Adipocyte (in vitro differentiated cells): ENCODE results near the gene SUFU.

Experiments used
- DNase-seq: peaks from one replicate; pipeline ENCODE4 v3.0.0-alpha.2; 2015; ENCODE audit warnings: low read depth
- H3K27me3 ChIP-seq: replicated peaks from 2 replicates; pipeline ENCODE4 v1.7.0; 2013; ENCODE audit warnings: mild to moderate bottlenecking, low read length, moderate library complexity; ENCODE audit not compliant: control insufficient read depth, insufficient read depth
- H3K36me3 ChIP-seq: 2 replicates; pipeline ENCODE4 v1.7.0; 2013; ENCODE audit warnings: low read length, mild to moderate bottlenecking, moderate library complexity; ENCODE audit not compliant: control insufficient read depth, insufficient read depth, severe bottlenecking
- H3K4me1 ChIP-seq: 2 replicates; pipeline ENCODE4 v1.7.0; 2013; ENCODE audit warnings: mild to moderate bottlenecking, low read length, moderate library complexity; ENCODE audit not compliant: control insufficient read depth, insufficient read depth
- H3K4me3 ChIP-seq: 2 replicates; pipeline ENCODE4 v1.7.0; 2013; ENCODE audit warnings: mild to moderate bottlenecking, low read length, moderate library complexity
- H3K9ac ChIP-seq: 2 replicates; pipeline ENCODE4 v1.7.0; 2013; ENCODE audit warnings: mild to moderate bottlenecking, low read length, moderate library complexity
- H3K9me3 ChIP-seq: 2 replicates; pipeline ENCODE4 v1.7.0; 2013; ENCODE audit warnings: mild to moderate bottlenecking, low read length, moderate library complexity; ENCODE audit not compliant: control insufficient read depth

The SUFU gene

DNA sequence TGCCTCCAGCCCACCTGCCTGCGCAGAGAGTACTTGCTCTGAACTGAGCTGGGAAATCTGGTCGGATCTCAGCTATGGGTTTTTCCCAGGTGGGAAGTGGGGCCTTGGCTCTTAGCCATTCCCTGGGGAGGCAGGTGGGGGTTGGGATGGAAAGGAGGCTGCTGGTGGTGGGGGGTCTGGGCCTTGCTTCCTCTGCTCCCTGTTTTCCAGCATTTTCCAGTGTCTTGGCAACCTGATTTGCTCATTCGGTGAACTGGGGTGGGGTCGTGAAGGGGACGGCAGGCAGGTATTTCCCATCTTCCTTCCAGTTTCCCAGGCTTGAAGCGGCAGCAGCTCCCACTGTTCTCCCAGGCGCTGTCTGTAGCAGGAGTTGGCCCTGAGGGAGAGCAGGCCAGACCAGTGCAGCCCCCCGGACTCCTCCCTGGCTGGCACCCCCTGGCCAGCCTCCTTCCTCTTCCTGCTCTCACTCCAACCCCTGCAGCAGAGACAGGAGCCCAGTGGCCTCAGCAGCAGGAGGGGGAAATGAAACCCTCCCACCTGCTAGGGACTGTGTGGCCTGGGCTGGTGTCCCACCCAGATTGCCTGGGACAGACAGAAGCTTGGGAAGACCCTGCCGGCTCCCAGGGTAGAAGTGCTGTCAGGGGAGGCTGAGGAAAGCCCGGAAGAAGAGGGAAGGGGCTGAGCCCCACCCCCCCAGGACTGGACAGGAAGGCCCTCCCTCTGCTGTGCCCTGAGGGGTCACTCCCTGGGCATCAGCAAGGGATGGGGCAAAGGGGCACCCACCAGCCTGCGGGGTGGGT, 147.1 kb downstream of the SUFU start:
- H3K36me3 ChIP-seq, result peaks cover 42% of the 10 kb centered on the region
- no peaks in the 10 kb centered on the region for H3K27me3 ChIP-seq
- no peaks in the 10 kb centered on the region for H3K9me3 ChIP-seq
- DNase-seq, result no peak
- H3K9ac ChIP-seq, result peak overlapping the region; percentile 54
- H3K4me3 ChIP-seq, result peak overlapping the region; percentile 100
- H3K4me1 ChIP-seq, result peaks cover 52% of the 10 kb centered on the region

DNA sequence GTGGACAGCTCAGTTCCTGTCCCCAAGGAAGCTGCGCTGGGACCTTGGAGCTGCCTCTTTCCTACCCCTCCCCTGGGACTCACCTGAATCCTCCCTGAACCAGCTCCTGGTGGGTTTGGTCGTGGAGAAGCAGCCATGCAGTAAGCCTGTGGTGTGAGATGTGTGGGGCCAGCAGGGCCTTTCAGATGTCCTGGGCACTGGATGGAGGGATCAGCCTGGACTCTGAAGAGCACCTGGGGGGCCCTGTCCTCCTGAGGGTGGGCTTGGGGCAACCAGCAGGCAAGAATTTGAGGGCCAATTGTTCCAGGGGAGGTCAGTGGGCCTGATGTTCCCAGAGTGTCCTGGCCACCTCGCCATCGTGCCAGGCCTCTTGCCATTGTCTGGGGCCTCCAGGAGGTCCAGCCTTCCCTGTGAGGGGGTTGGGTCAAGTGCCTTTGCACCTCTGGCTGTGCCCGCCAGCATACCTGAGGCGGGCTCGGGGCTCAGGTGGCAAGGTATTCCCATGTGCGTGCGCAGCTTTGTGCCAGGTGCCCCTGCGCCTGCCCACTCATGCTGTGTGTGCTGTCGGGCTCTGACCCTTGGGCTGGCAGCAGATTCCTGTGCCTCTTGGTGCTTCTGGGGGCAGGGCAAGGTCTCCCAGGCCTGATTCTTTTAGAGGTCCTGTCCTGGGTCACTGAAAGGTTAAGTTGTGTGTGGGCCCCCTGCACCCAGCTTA, 147.8 kb downstream of the SUFU start:
- no peaks in the 10 kb centered on the region for H3K27me3 ChIP-seq
- peaks cover 52% of the 10 kb centered on the region for H3K4me1 ChIP-seq
- no peak overlapping the region for H3K4me3 ChIP-seq
- peaks cover 50% of the 10 kb centered on the region for H3K36me3 ChIP-seq
- peak overlapping the region; percentile 15 for H3K9ac ChIP-seq
- no peak for DNase-seq
- no peaks in the 10 kb centered on the region for H3K9me3 ChIP-seq

DNA sequence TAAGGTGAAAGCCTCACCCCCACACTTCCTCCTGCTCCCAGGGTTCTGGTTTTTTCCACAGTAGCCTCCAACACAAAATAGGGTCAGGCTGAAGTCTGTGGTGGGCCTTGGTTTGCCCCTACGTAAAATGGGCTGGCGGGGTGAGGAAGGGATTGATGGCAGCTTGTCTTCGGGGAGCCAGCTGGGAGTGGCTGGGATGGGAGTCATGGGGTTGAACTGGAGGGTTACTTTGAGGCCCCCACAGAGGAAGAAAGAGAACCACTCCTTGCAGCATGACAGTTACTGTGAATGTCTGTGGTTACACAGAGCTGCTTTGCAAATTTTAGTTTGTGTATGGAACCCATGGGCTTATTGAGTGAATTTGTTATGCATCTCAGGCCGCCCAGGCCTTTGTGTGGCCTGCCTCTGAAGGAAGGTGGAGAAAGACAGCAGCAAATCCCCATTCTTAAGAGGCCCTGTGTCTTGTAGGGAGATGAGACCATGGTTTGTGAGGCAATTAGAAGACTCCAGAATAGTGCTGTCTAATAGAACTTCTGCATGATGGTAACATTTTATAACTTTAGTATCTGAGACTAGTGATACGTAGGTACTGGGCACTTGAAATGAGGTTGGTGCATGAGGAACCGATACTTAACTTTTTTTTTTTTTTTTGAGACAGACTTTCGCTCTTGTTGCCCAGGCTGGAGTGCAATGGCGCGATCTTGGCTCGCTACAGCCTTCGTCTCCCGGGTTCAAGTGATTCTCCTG, 148.6 kb downstream of the SUFU start:
- Histone ChIP-seq H3K4me3 (no peak overlapping the region), H3K36me3 (peaks cover 57% of the 10 kb centered on the region), H3K4me1 (peaks cover 50% of the 10 kb centered on the region)

DNA sequence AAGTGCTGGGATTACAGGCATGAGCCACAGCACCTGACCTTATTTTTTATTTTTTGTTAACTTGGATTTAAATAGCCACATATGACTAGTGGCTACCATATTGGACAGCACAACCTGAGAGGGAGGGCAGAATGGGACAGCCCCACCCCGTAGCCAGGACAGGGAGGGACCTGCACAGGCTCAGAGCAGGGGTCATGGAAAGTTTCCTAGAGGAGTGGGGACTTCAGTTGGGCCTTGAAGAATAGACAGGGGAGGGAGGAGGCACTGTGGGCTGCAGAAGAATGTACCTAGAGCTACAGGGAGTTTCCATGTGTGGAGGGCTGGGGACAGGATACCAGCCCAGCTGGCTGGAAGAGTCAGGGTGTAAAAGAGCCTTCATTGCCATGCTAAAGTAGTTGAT, 149.3 kb downstream of the SUFU start:
- Histone ChIP-seq H3K9me3 (no peaks in the 10 kb centered on the region), H3K36me3 (peaks cover 63% of the 10 kb centered on the region), H3K27me3 (no peaks in the 10 kb centered on the region), H3K9ac (no peak overlapping the region), H3K4me1 (peaks cover 43% of the 10 kb centered on the region), H3K4me3 (no peak overlapping the region)
- DNase-seq, result no peak

More for the DNA sequence above, 148.6 kb downstream of the SUFU start:
- H3K9ac ChIP-seq, result peak overlapping the region; percentile 15
- H3K9me3 ChIP-seq, result no peaks in the 10 kb centered on the region
- no peaks in the 10 kb centered on the region for H3K27me3 ChIP-seq
- DNase-seq, result no peak

DNA sequence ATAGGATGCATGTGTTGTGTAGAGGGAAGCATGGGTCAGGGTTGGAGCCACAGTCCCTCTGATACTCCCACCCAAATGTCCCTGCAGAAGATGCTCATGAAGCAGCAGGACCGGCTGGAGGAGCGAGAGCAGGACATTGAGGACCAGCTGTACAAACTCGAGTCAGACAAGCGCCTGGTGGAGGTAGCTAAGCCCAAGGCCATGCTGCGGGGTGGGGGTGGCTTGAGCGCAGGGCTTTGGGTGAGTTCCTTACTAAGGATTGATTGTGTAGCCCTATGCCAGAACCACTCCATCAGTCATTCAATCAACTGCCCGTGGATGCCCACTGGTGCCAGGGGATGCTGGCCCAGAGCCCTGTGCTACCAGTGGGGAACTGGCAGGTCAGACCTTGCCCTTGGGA, 150.8 kb downstream of the SUFU start:
- DNase-seq, result no peak
- Histone ChIP-seq H3K4me1 (peaks cover 28% of the 10 kb centered on the region), H3K9ac (no peak overlapping the region), H3K4me3 (no peak overlapping the region), H3K9me3 (no peaks in the 10 kb centered on the region), H3K36me3 (peaks cover 74% of the 10 kb centered on the region), H3K27me3 (no peaks in the 10 kb centered on the region)

DNA sequence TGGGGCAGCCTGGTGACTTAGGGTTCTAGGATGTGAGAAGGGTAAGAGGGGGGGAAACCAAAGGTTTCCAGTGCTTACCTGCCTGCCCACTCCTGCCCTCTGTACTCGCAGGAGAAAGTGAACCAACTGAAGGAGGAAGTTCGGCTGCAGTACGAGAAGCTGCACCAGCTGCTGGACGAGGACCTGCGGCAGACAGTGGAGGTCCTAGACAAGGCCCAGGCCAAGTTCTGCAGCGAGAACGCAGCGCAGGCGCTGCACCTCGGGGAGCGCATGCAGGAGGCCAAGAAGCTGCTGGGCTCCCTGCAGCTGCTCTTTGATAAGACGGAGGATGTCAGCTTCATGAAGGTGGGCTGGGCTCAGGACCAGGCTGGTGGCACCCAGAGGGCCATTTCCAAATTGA, 151.2 kb downstream of the SUFU start:
- Histone ChIP-seq H3K9me3 (no peaks in the 10 kb centered on the region), H3K36me3 (peaks cover 74% of the 10 kb centered on the region), H3K9ac (no peak overlapping the region), H3K4me3 (no peak overlapping the region), H3K4me1 (peaks cover 26% of the 10 kb centered on the region), H3K27me3 (no peaks in the 10 kb centered on the region)
- no peak for DNase-seq

DNA sequence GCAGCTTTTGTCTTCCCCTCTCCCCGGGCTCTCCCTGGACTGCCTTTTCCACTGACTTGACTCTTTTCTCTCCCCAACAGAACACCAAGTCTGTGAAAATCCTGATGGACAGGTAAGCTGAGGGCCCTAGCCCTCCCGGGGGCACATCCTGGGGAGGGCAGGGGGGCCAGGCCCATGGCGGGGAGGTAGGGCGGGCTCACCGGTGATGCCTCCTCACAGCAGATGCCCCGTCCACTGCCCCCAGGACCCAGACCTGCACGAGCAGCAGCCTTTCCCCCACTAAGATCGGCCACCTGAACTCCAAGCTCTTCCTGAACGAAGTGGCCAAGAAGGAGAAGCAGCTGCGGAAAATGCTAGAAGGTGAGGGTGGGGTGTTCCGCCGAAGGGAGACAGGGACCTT, 152.3 kb downstream of the SUFU start:
- no peak for DNase-seq
- Histone ChIP-seq H3K9ac (no peak overlapping the region), H3K36me3 (peaks cover 73% of the 10 kb centered on the region), H3K4me3 (no peak overlapping the region), H3K9me3 (no peaks in the 10 kb centered on the region), H3K27me3 (no peaks in the 10 kb centered on the region), H3K4me1 (peaks cover 24% of the 10 kb centered on the region)

DNA sequence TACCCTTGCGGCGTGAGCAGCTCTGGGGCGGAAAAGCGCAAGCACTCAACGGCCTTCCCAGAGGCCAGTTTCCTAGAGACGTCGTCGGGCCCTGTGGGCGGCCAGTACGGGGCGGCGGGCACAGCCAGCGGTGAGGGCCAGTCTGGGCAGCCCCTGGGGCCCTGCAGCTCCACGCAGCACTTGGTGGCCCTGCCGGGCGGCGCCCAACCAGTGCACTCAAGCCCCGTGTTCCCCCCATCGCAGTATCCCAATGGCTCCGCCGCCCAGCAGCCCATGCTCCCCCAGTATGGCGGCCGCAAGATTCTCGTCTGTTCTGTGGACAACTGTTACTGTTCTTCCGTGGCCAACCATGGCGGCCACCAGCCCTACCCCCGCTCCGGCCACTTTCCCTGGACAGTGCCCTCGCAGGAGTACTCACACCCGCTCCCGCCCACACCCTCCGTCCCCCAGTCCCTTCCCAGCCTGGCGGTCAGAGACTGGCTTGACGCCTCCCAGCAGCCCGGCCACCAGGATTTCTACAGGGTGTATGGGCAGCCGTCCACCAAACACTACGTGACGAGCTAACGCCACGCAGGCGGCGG, 153.1 kb downstream of the SUFU start:
- Histone ChIP-seq H3K9me3 (no peaks in the 10 kb centered on the region), H3K36me3 (peaks cover 65% of the 10 kb centered on the region), H3K9ac (no peak overlapping the region), H3K4me1 (peaks cover 19% of the 10 kb centered on the region), H3K4me3 (no peak overlapping the region), H3K27me3 (no peaks in the 10 kb centered on the region)
- no peak for DNase-seq

DNA sequence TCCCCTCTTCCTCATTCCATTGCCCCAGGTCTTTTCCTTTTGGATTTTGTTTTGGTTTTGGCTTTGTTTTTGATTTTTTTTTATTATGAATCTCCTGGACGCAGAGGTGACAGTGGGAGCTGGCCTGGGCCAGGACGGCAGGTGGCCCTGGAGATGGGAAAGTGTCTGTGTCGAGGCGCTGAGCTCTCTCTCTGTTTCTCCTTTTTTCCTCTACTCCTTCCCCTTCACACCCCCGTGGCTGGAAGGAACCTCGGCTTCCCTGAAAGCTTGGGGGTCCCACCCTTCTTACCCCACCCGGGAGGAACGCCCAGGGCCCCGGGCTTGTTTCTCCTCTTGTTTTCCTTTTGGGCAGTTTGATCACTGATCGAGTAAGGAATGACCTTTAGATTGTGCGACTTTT, 153.7 kb downstream of the SUFU start:
- DNase-seq, result no peak
- no peaks in the 10 kb centered on the region for H3K27me3 ChIP-seq
- peaks cover 65% of the 10 kb centered on the region for H3K36me3 ChIP-seq
- no peak overlapping the region for H3K4me3 ChIP-seq
- no peaks in the 10 kb centered on the region for H3K9me3 ChIP-seq
- H3K9ac ChIP-seq, result no peak overlapping the region
- H3K4me1 ChIP-seq, result peaks cover 14% of the 10 kb centered on the region

DNA sequence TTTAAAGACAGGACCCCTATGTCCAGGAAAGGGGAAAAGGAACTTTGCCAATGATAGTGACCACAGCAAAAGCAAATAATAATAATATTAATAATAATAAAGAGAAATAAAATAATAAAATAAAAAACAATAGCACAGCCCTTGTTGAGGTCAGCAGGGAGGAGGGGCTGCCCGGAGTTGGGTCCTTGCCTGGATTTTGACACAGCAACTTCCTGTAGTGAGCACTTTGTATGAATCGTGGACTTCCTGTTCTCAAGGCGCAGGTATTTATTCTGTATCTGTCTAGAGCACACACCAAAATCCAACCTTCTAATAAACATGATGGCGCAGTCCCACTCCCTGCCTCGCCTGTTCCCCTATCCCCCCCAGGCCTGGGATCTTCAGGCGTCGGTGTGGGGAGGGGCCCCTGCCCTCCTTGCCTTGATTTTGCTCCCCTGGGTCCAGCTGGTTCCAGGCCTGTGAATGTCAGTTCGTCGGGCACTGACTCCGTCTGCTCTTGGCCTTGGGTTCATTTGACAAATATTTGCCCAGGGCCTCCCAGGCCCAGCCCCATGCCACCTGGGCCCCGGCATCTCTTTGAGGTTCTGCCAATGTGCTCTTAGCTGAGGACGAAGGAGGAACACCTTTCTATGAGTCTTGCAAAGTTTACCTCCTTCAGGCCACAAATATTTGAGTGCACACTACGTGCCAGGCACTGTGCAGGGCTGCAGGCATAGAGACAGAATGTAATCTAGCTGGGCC, 154.4 kb downstream of the SUFU start:
- no peaks in the 10 kb centered on the region for H3K9me3 ChIP-seq
- H3K36me3 ChIP-seq, result peaks cover 60% of the 10 kb centered on the region
- H3K27me3 ChIP-seq, result no peaks in the 10 kb centered on the region
- H3K4me1 ChIP-seq, result peaks cover 12% of the 10 kb centered on the region
- DNase-seq, result no peak
- no peak overlapping the region for H3K4me3 ChIP-seq
- H3K9ac ChIP-seq, result peak overlapping the region; percentile 21
